MM.1S (cell line): ENCODE measurements around the gene CTNNBL1.

Source experiments
- DNase-seq: peaks from one replicate; pipeline ENCODE4 v3.0.0-alpha.2; 2015
- H2AFZ ChIP-seq: fragments of 300-600 bp; sonication (generic); 2 replicates; pipeline ENCODE4 v1.6.0; 2016; ENCODE audit warnings: antibody characterized with exemption, low read length
- H3F3A ChIP-seq: fragments of 300-600 bp; sonication (generic); 2 replicates; pipeline ENCODE4 v1.6.1; 2016; ENCODE audit warnings: mild to moderate bottlenecking, antibody characterized with exemption, low read length, moderate library complexity, mixed read lengths; ENCODE audit not compliant: insufficient read depth
- H3K27ac ChIP-seq: fragments of 300-600 bp; sonication (generic); 2 replicates; pipeline ENCODE4 v1.5.1; 2016; ENCODE audit warnings: mild to moderate bottlenecking, low read length
- H3K27me3 ChIP-seq: fragments of 300-600 bp; sonication (generic); replicated peaks from 2 replicates; pipeline ENCODE4 v1.6.0; 2016; ENCODE audit warnings: low read length; ENCODE audit not compliant: insufficient read depth
- H3K36me3 ChIP-seq: fragments of 300-600 bp; sonication (generic); replicated peaks from 2 replicates; pipeline ENCODE4 v1.6.1; 2016; ENCODE audit warnings: mild to moderate bottlenecking, low read length, mixed read lengths; ENCODE audit not compliant: insufficient read depth
- H3K4me1 ChIP-seq: fragments of 300-600 bp; sonication (generic); 2 replicates; pipeline ENCODE4 v1.6.1; 2016; ENCODE audit warnings: low read length, mixed read lengths
- H3K4me2 ChIP-seq: fragments of 300-600 bp; sonication (generic); 2 replicates; pipeline ENCODE4 v1.6.0; 2016; ENCODE audit warnings: low read depth, low read length
- H3K4me3 ChIP-seq: fragments of 300-600 bp; sonication (generic); 2 replicates; pipeline ENCODE4 v1.5.1; 2016; ENCODE audit warnings: low read length, mixed read lengths
- H3K79me2 ChIP-seq: fragments of 300-600 bp; sonication (generic); 2 replicates; pipeline ENCODE4 v1.6.1; 2016; ENCODE audit warnings: mixed run types, low read length, mixed read lengths
- H3K9ac ChIP-seq: fragments of 300-600 bp; sonication (generic); 2 replicates; pipeline ENCODE4 v1.6.1; 2016; ENCODE audit warnings: low read length, mixed read lengths
- H3K9me2 ChIP-seq: fragments of 300-600 bp; sonication (generic); replicated peaks from 2 replicates; pipeline ENCODE4 v1.6.1; 2016; ENCODE audit warnings: mild to moderate bottlenecking, low read length, mixed read lengths; ENCODE audit not compliant: insufficient read depth
- H3K9me3 ChIP-seq: fragments of 300-600 bp; sonication (generic); replicated peaks from 2 replicates; pipeline ENCODE4 v1.6.1; 2016; ENCODE audit warnings: mild to moderate bottlenecking, low read length, mixed read lengths; ENCODE audit not compliant: insufficient read depth
- H4K20me1 ChIP-seq: fragments of 300-600 bp; sonication (generic); 2 replicates; pipeline ENCODE4 v1.6.1; 2016; ENCODE audit warnings: mild to moderate bottlenecking, low read length, moderate library complexity, mixed read lengths; ENCODE audit not compliant: insufficient read depth
- CTCF ChIP-seq: fragments of 300-600 bp; sonication (generic); IDR thresholded peaks from 2 replicates; pipeline ENCODE4 v1.5.1; 2016; ENCODE audit warnings: antibody characterized with exemption, low read length, mixed read lengths
- EZH2 ChIP-seq: fragments of 300-600 bp; sonication (generic); optimal IDR thresholded peaks from 2 replicates; pipeline ENCODE3; 2017; ENCODE audit warnings: low read depth, mild to moderate bottlenecking, antibody characterized with exemption, low read length, mixed read lengths
- EZH2phosphoT487 ChIP-seq: fragments of 300-600 bp; sonication (generic); IDR thresholded peaks from 2 replicates; pipeline ENCODE4 v1.6.1; 2018; ENCODE audit warnings: antibody characterized with exemption, low read length

Gene CTNNBL1

DNA sequence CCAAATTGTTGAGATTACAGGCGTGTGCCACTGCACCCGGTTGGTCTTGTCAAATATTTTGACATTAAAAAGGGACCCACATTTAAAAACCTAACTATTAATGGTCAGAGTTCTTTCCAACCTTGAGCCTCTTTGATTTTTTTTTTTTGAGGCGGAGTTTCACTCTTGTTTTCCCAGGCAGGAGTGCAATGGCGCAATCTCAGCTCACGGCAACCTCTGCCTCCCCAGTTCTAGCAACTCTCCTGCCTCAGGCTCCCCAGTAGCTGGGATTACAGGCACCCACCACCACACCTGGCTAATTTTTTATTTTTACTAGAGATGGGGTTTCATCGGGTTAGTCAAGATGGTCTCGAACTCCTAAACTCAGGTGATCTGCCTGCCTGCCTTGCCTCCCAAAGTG lies 31.3 kb downstream of the CTNNBL1 start:
- H3K4me1 ChIP-seq = no peaks in the 10 kb centered on the region
- DNase-seq = no peak
- H3K36me3 ChIP-seq = no peaks in the 10 kb centered on the region
- TF ChIP-seq EZH2phosphoT487 = no peak
- TF ChIP-seq CTCF = no peak
- TF ChIP-seq EZH2 = no peak
- no peak overlapping the region for H3K9ac ChIP-seq
- H3K27me3 ChIP-seq = no peaks in the 10 kb centered on the region
- H2AFZ ChIP-seq = no peak overlapping the region
- H3F3A ChIP-seq = no peaks in the 10 kb centered on the region
- H3K9me3 ChIP-seq = no peaks in the 10 kb centered on the region
- H3K27ac ChIP-seq = no peak overlapping the region
- H3K9me2 ChIP-seq = no peaks in the 10 kb centered on the region
- H3K4me3 ChIP-seq = no peak overlapping the region
- no peaks in the 10 kb centered on the region for H4K20me1 ChIP-seq
- no peak overlapping the region for H3K4me2 ChIP-seq
- peaks cover 35% of the 10 kb centered on the region for H3K79me2 ChIP-seq

DNA sequence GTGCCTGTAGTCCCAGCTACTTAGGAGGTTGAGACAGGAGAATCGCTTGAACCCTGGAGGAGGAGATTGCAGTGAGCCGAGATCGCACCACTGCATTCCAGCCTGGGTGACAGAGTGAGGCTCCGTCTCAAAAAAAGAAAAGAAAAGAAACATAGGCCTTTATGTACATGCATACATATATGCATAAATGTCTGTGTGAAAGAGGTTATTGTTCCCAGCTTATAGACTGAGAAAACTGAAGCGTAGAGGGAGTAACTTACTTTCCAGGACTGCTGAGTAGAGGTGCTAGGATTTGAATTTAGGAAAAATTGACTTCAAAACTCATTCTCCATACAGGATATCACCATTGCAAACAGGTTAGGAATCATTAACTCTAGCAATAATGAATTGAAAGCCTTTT lies 32.0 kb downstream of the CTNNBL1 start:
- H3K79me2 ChIP-seq = peaks cover 31% of the 10 kb centered on the region
- no peak overlapping the region for H3K9ac ChIP-seq
- no peaks in the 10 kb centered on the region for H3K4me1 ChIP-seq
- H3K4me3 ChIP-seq = no peak overlapping the region
- H2AFZ ChIP-seq = no peak overlapping the region
- no peaks in the 10 kb centered on the region for H3K9me2 ChIP-seq
- no peak for DNase-seq
- no peaks in the 10 kb centered on the region for H3K9me3 ChIP-seq
- H3K27me3 ChIP-seq = no peaks in the 10 kb centered on the region
- TF ChIP-seq EZH2 (no peak), CTCF (no peak), EZH2phosphoT487 (no peak)
- H3K4me2 ChIP-seq = no peak overlapping the region
- no peak overlapping the region for H3K27ac ChIP-seq
- no peaks in the 10 kb centered on the region for H3F3A ChIP-seq
- no peaks in the 10 kb centered on the region for H3K36me3 ChIP-seq
- H4K20me1 ChIP-seq = no peaks in the 10 kb centered on the region

DNA sequence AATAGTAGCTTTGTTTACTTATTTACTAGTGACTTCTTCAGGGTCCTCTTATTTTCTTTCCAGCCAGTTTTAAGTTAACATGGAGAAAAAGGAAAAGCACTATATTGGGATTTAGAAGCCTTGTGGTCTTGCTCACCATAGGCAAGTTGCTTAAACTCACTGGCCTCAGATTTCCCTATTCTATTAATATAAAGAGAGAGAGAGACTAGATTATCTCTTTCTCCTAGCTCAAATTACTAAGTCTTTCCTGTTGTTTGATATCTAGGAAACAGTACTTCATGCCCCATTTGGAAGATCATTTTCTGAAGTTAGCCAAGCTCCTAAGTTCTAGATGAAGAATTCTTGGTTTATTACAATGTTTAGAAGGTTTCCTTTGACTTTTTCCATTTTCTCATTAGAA lies 32.5 kb downstream of the CTNNBL1 start:
- no peak overlapping the region for H3K4me2 ChIP-seq
- TF ChIP-seq EZH2phosphoT487 (no peak), CTCF (no peak), EZH2 (no peak)
- H4K20me1 ChIP-seq = no peaks in the 10 kb centered on the region
- no peaks in the 10 kb centered on the region for H3K4me1 ChIP-seq
- no peak overlapping the region for H2AFZ ChIP-seq
- no peak for DNase-seq
- no peaks in the 10 kb centered on the region for H3K27me3 ChIP-seq
- no peaks in the 10 kb centered on the region for H3K9me3 ChIP-seq
- no peaks in the 10 kb centered on the region for H3F3A ChIP-seq
- no peak overlapping the region for H3K27ac ChIP-seq
- H3K36me3 ChIP-seq = no peaks in the 10 kb centered on the region
- H3K79me2 ChIP-seq = peaks cover 28% of the 10 kb centered on the region
- H3K9me2 ChIP-seq = no peaks in the 10 kb centered on the region
- H3K9ac ChIP-seq = no peak overlapping the region
- H3K4me3 ChIP-seq = no peak overlapping the region
